Cardiac fibroblast (primary cell): ENCODE results near the gene DOC2B.
"Not testable (repeated sequence)": the region's sequence is repeated elsewhere in the genome, so short reads cannot be mapped to it uniquely, and the experiment has no call there.

Experiments
- DNase-seq, 2 donors: peaks; one replicate each; pipeline versions ENCODE4 v3.0.0 to v3.0.0-alpha.2; 2010; ENCODE audit warnings: low read depth in 2 of 2
- H3K4me3 ChIP-seq, 2 donors: replicated peaks in 1 of 2; 1 replicate in 1 of 2; 2 replicates in 1 of 2; pipeline ENCODE4 v1.5.1; 2011; ENCODE audit warnings: low read depth in 2 of 2, low read length in 2 of 2, mild to moderate bottlenecking in 2 of 2, moderate library complexity in 1 of 2
- CTCF ChIP-seq: IDR thresholded peaks from one replicate; pipeline ENCODE4 v1.5.1; 2011; ENCODE audit warnings: low read depth, mild to moderate bottlenecking, low read length, inconsistent platforms

Gene DOC2B

GRCh38 chr17:171871-172270 lies 9.6 kb downstream of the DOC2B start:
- no peak for DNase-seq
- no peak for TF ChIP-seq CTCF
- H3K4me3 ChIP-seq, result no peak overlapping the region

- no peak for TF ChIP-seq CTCF
- no peak overlapping the region for H3K4me3 ChIP-seq
- DNase-seq, result no peak
Observed at GRCh38 chr17:170130-170670, 11.2 kb downstream of the DOC2B start.

GRCh38 chr17:168614-169013 lies 12.8 kb downstream of the DOC2B start:
- DNase-seq, H3K4me3 ChIP-seq: not testable (repeated sequence)

- H3K4me3 ChIP-seq, result no peak overlapping the region
- no peak for TF ChIP-seq CTCF
- no peak for DNase-seq
Observed at GRCh38 chr17:165939-166338, 15.5 kb downstream of the DOC2B start.

GRCh38 chr17:164303-165235 lies 16.9 kb downstream of the DOC2B start:
- TF ChIP-seq CTCF, result peak; percentile 50
- DNase-seq, result peak; percentile 36 to 56
- H3K4me3 ChIP-seq, result no peak overlapping the region

GRCh38 chr17:163514-164098 lies 17.8 kb downstream of the DOC2B start:
- DNase-seq, result no peak
- no peak overlapping the region for H3K4me3 ChIP-seq
- TF ChIP-seq CTCF, result no peak

GRCh38 chr17:162689-163088 lies 18.8 kb downstream of the DOC2B start:
- no peak for TF ChIP-seq CTCF
- no peak overlapping the region for H3K4me3 ChIP-seq
- no peak for DNase-seq
